Measurements from ENCODE around the gene TPI1.

DNA sequence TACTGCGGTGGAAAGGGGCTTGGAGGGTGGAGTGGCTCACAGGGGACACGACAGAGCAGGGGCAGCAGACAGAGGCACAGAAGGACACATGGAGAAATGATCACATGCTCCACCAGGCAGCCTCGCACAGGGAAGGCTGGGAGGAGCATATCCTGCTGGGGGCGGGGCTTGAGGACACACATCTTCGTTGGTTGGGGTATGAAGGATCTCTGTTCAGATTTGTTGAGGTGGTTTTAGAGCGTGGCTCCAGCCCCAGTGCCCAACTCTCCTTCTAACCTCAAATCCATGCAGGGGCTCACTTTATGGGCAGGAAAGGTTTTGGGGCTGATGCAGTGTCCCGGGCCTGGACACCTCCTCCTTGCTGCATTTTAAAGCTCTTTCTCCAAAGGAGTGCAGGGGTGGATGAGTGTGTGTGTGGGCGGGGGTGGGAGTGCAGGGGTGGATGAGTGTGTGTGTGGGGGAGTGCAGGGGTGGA lies 39.9 kb upstream of the TPI1 start:
- TF ChIP-seq CTCF (IDR thresholded peaks at IDR 0.05) (no peak), POLR2AphosphoS5 (IDR thresholded peaks at IDR 0.05) (peak; percentile 74)

All from prostate gland (tissue), 2 donors.